Vein endothelial cell (primary cell): Measurements from ENCODE around the gene KCNA4. TPM values are rescaled to one million over a fixed set of nuclear protein-coding genes. Genes with fewer than 3 reads are reported as not detected.

ENCODE experiments used
- total RNA-seq: library from RNA; depleted of rRNA; stranded (reverse); fragments of >200 nt; gene quantifications from 2 replicates; pipeline ENCODE4 v1.2.3, GENCODE V29; 2012

Gene KCNA4
- total RNA-seq = not detected in 2 replicates

GRCh38 chr11:30016588-30017363 lies at the start of gene KCNA4:
TSS of gene KCNA4 (minus strand) at chr11:30017030. CDS start at chr11:30012678, 4,352 bp downstream.

Other genes starting within 250 kb of the KCNA4 start
- gene FSHB, start 214.0 kb upstream of the KCNA4 start, total RNA-seq = not detected in 2 replicates